HUES6 (cell line): ENCODE measurements around the gene IL3.

Source experiments
- H3K27ac ChIP-seq: 2 replicates; pipeline ENCODE4 v1.7.0; 2013; ENCODE audit warnings: low read depth, mild to moderate bottlenecking, low read length, inconsistent platforms
- H3K27me3 ChIP-seq: 2 replicates; pipeline ENCODE4 v1.6.1; 2013; ENCODE audit warnings: low read length; ENCODE audit not compliant: control insufficient read depth, insufficient read depth
- H3K36me3 ChIP-seq: 2 replicates; pipeline ENCODE4 v1.6.1; 2013; ENCODE audit warnings: low read length; ENCODE audit not compliant: control insufficient read depth, insufficient read depth
- H3K4me1 ChIP-seq: 2 replicates; pipeline ENCODE4 v1.6.1; 2013; ENCODE audit warnings: low read length; ENCODE audit not compliant: control insufficient read depth, insufficient read depth
- H3K4me3 ChIP-seq: 2 replicates; pipeline ENCODE4 v1.5.1; 2013; ENCODE audit warnings: low read depth, low read length
- H3K9ac ChIP-seq: one replicate; pipeline ENCODE4 v1.6.1; 2013; ENCODE audit warnings: mild to moderate bottlenecking, low read length
- H3K9me3 ChIP-seq: 2 replicates; pipeline ENCODE4 v1.6.1; 2013; ENCODE audit warnings: low read depth, low read length; ENCODE audit not compliant: control insufficient read depth, insufficient read depth

The IL3 gene

DNA sequence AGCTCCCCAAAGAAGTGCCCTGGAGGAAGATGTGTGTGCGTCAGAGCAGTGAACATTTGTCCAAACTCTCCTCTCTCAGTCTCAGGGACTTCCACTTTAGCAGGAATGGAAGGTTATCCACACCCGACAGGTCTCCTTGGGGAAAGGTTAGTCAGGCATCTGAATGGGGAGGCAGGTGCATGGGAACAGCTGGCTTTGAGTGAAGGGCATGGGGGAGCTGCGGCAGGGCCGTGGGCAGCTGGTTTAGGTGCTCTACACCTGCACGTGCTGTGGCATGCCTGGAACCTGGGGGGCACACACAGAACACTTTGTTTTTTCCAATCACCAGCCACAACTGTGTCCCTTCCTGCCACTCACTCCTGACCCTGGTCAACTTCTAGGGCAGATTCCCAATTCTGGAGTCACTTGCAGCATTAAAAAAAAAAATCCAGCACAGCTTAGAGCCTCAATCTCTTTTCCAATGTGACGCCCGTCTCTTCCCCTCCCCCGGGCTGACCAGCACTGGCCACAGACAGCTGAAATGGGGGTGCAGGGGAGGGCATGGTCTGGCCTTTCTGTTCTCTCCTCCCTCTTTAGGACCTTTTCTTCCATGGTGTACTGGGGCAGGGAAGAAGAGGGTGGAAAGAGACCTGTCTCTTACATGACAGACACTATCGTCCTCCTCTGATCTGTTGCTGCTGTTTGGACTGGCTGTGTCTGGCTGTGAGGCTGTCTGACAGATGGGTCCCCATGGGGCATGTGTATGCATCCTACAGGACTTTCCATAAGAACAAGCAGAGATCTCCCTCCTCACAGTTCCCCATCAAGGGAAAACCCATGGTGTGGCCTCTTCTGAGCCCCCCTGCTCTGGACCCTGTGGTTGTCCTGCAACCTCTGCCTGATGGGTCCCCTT lies 9.5 kb upstream of the IL3 start:
- Histone ChIP-seq H3K9ac (no peak overlapping the region), H3K9me3 (no peaks in the 10 kb centered on the region), H3K4me1 (peaks cover 9% of the 10 kb centered on the region), H3K27me3 (no peaks in the 10 kb centered on the region), H3K27ac (no peak overlapping the region), H3K36me3 (no peaks in the 10 kb centered on the region), H3K4me3 (no peak overlapping the region)

DNA sequence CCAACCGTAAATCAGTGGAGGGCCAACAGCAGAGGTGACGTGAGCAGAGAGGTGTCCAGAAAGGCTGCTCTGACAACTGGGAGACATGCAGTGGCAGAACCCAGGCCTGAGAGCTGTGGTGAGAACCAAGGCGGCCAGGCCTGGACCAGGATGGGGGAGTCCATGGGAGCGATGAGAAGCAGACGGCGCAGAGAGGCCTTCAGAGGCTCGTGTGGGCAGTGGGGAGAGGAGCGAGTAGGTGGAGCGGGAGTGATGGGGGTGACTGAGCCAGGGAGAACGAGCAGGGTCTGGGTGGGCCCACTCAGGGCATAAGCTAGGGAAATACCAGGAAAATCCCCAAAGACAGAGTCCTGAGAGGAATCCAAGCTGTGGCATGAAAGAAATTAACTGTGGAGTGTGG lies 7.9 kb upstream of the IL3 start:
- Histone ChIP-seq H3K9me3 (no peaks in the 10 kb centered on the region), H3K4me1 (no peaks in the 10 kb centered on the region), H3K27ac (no peak overlapping the region), H3K9ac (no peak overlapping the region), H3K36me3 (no peaks in the 10 kb centered on the region), H3K4me3 (no peak overlapping the region), H3K27me3 (no peaks in the 10 kb centered on the region)

DNA sequence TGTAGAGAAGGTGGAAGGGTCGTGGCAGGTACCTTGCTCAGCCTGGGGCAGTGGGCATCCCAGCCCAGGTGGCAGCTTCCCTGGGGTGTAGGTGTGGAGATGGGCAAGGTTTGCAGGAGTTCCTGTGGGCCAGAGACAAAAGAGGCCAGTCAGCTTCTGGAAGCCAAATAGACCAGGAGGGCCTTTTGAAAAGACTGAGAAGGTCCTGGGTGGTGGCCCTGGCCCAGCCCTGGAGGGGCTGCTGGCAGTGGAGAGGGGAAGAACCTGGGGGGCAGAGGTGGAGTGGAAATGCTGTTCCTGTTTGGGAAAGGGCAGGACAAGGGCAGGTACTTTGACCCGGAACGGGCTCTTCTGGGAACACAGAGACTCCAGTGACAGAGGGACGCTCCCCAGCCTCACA lies 7.0 kb upstream of the IL3 start:
- Histone ChIP-seq H3K9me3 (no peaks in the 10 kb centered on the region), H3K36me3 (no peaks in the 10 kb centered on the region), H3K27me3 (no peaks in the 10 kb centered on the region), H3K9ac (no peak overlapping the region), H3K27ac (no peak overlapping the region), H3K4me1 (no peaks in the 10 kb centered on the region), H3K4me3 (no peak overlapping the region)

DNA sequence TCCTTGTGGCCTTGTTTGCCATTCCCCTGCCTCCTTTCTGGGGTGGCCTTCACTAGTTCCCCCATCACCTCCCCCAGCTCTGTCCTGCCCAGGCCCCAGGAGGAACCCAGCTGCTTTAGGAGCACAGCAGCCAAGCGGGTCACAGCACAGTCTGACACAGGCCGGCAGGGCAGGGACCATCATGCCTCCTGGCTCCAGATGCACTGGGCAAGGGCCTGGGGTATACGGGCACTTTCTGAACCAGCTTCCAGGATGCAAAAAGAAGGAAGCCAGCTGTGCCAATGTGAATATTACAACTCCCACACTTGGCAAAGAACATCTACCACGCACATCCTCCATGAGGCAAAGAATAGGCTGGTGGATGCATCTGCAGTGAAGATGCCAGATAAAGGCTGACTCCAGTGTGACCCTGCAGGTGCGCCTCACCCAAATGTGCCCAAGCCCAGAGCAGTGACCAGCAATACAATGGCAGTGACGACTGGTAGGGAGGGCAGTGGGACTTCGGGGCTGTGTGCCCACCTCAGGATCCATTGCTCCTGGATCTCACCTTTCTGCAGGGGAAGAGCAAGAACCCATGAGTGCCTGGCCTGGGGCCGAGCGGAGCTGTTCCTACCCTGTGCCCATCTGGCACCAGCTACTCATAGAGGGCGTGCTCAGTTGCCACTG lies 6.3 kb upstream of the IL3 start:
- Histone ChIP-seq H3K36me3 (no peaks in the 10 kb centered on the region), H3K4me1 (no peaks in the 10 kb centered on the region), H3K27ac (no peak overlapping the region), H3K9ac (no peak overlapping the region), H3K27me3 (no peaks in the 10 kb centered on the region), H3K9me3 (no peaks in the 10 kb centered on the region), H3K4me3 (no peak overlapping the region)

DNA sequence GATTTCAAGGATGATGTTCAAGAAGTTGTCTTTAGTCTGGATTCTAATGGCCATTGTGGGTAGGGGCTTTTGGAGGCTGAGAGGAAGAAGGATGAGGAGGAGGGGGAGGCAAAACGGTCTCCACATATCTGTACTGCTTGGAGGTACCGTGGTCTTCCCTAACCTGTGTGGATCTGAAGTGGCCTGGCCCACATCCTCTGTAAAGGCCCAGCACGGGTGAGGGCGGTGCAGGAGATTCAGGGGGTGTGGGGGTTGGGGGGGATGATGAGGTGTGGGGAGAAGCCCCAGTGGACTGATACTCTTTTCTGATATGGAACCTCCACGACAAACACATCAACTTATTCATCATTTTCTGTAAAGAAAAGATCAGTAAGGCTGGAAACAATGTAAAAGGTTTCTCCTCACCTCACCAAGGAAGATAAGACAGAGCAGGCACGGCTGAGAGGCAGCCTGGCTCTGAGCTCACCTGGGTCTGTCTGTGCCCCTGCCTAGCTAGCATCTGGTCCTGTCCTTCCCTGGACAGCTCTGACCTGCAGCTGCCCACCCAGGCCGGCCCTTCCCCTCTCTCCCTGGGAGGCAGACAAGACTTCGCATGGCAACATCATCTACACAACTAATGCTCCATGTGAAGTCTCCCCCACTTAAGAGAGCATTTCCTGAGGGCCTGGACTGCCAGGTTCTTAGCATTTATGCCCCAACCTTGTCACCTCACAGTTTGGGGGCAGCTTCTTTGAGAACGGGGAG lies 5.6 kb upstream of the IL3 start:
- Histone ChIP-seq H3K27ac (no peak overlapping the region), H3K36me3 (no peaks in the 10 kb centered on the region), H3K9ac (no peak overlapping the region), H3K4me3 (no peak overlapping the region), H3K9me3 (no peaks in the 10 kb centered on the region), H3K27me3 (no peaks in the 10 kb centered on the region), H3K4me1 (no peaks in the 10 kb centered on the region)

DNA sequence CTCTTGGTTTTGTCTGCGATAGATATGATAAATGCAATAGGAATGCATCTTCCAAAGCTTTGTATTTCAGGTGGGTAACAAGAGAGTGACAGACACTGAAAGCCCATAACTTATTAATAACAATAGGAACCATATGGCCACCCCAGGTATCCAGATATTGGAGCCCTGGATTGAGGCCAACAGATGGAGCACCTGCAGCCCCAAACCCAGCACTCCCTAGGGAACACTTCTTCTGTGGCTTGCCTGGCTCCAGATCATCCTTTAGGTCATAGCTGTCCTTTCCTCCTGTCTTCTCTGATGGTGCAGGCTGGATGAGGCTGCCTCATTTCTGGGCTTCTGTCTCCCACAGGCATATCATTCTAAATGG lies 5.0 kb upstream of the IL3 start:
- Histone ChIP-seq H3K27me3 (no peaks in the 10 kb centered on the region), H3K9ac (no peak overlapping the region), H3K36me3 (no peaks in the 10 kb centered on the region), H3K4me3 (no peak overlapping the region), H3K27ac (no peak overlapping the region), H3K4me1 (no peaks in the 10 kb centered on the region), H3K9me3 (no peaks in the 10 kb centered on the region)

DNA sequence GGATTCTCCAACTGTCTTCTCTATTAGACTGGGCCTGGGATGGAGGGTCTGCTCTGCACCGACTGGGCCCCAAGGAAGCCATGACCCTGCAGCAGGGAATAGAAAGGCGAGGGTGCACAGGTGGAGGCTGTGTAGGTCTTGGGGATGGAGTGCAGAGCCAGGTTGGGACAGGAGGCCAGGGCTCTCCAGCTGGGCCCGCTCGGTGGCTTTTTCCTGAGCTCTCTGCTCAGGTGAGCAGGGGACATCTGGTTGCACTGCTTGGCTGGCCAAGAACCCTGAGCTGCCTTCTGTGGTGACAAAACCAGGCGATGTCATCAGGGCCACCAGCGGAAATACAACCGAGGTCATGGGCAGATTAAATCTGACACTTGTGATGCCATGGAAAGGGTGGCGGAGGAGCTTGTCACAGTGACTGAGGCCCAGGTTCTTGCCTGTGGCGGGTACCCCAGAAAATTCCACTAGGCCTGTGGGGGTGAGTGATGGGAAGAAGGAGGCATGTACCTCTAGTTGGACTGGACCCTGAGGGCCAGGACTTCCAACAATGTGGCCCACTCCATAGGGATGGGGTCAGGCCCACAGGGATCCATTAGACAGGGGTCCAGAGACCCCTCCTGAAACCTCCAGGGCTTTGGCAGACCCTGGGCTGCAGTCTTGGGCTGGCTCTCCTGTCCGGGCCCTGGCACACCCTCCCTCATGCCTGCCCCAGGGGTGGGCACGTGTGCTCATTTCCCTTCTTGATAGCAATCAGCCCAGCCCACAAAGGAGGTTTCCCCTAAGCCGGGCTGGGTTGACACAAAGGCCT lies 4.4 kb upstream of the IL3 start:
- Histone ChIP-seq H3K4me3 (no peak overlapping the region), H3K9ac (no peak overlapping the region), H3K36me3 (no peaks in the 10 kb centered on the region), H3K27me3 (no peaks in the 10 kb centered on the region), H3K4me1 (peaks cover 5% of the 10 kb centered on the region; the same call in 1 of the 2 replicates), H3K27ac (no peak overlapping the region), H3K9me3 (no peaks in the 10 kb centered on the region)

DNA sequence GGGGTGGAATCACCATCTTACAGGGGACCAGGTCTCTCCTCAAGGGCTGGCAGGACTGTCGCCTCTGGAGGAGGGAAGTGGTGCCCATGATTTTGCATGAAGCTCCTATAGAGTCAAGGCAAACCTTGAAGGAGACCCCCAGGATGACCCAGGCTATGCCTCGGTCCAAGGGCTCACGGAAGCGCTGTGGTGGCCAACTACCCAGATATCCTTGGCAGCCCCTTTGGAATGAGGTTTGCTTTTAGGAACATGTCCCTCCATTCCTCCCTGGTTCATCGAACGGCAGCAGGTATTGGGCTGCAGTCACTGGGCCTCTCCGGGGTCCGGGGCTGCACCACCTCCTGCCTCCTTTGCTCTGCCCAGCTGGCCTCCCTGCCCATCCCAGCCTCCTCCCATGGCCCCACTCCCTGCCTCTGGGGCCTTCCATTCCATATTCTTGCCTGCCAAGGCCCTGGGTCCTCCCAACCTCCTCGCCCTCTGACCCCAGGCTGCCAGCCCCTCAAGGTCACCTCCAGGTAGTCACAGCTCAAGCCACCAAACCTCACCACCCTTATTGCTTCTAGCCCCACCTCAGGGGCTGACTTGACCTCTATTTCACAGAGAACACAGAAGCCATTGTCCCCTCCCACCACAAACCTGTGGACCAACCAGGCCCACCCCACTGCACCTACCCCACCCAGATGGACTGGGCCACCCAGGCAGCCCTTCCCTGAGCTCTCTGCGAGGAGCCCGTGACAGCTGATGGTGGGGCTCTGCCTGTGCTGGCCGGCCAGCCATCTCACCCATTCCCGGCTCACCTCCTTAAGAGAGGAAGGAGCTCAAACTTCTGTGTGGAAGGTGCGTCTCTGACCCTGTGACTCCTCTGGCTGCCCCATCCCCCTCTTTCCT lies 3.6 kb upstream of the IL3 start:
- H3K4me1 ChIP-seq, result peaks cover 5% of the 10 kb centered on the region; the same call in 1 of the 2 replicates
- no peaks in the 10 kb centered on the region for H3K27me3 ChIP-seq
- no peak overlapping the region for H3K27ac ChIP-seq
- H3K9ac ChIP-seq, result no peak overlapping the region
- H3K4me3 ChIP-seq, result no peak overlapping the region
- no peaks in the 10 kb centered on the region for H3K9me3 ChIP-seq
- no peaks in the 10 kb centered on the region for H3K36me3 ChIP-seq

DNA sequence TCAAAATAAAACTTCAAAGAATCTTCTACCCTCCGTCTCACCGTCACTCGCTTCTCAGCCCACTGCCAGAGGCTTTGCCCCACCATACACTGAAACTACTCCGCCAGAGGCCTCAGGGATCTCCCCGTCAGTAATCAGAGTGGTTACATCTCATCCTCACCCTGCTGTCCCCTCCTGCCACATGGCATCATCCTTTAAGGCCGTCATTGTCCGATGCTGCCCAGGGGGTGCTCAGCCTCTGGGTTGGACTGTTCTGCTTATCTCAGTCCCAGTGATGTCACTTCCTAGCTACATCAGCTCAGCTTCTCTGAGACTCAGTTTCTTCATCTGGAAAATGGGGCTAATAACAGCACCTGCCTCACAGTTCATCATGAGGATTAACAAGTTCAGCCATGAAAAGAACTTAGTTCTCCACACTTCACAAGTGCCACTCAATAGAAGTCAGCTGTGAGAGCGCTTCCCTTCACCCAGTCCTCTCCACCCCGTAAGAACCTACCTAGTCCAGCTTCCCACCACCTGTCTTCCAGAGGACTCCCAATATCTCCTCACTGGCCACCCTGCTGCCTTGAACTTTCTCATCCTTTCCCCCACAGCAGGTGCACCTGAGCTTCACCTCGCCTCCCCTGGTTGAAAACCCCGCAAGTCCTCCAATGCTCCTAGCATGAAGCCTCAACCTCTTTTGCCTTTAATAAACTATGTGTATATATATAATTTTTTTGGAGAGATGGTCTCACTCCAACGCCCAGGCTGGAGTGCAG lies 2.8 kb upstream of the IL3 start:
- no peak overlapping the region for H3K27ac ChIP-seq
- peaks cover 5% of the 10 kb centered on the region; the same call in 1 of the 2 replicates for H3K4me1 ChIP-seq
- no peaks in the 10 kb centered on the region for H3K9me3 ChIP-seq
- H3K27me3 ChIP-seq, result no peaks in the 10 kb centered on the region
- no peak overlapping the region for H3K4me3 ChIP-seq
- H3K9ac ChIP-seq, result no peak overlapping the region
- no peaks in the 10 kb centered on the region for H3K36me3 ChIP-seq
